ENCODE measurements around the gene PUM1.

PUM1 gene

DNA sequence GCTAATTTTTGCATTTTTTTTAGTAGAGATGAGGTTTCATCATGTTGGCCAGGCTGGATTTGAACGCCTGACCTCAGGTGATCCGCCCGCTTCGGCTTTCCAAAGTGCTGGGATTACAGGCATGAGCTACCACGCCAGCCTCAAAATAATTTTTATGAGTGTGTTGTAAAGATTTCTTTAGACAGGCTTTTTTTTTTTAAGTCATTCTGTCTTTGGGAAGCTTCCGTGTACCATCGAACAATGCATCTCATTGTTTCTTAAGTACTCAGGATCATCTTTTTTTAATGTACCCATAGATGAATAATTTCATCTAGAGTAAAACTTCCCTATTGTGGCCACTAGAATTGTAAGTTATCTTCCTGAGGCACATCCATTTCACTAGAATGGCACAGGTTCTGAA lies 137.3 kb downstream of the PUM1 start:
- H3K27me3 ChIP-seq (ENCODE audit: control insufficient read depth, insufficient read depth, low read length): no peaks in the 10 kb centered on the region
- no peaks in the 10 kb centered on the region for H3K9me3 ChIP-seq (ENCODE audit: control insufficient read depth, insufficient read depth, low read length)
- H3K4me3 ChIP-seq (ENCODE audit: low read depth, low read length): no peak overlapping the region
- no peak overlapping the region for H3K9ac ChIP-seq (ENCODE audit: low read depth, low read length)
- H3K4me1 ChIP-seq (ENCODE audit: control insufficient read depth, insufficient read depth, low read length): no peaks in the 10 kb centered on the region; the same call in 1 of the 2 replicates
- peaks cover 10% of the 10 kb centered on the region for H3K36me3 ChIP-seq (ENCODE audit: control insufficient read depth, insufficient read depth, low read length)
- no peak overlapping the region for H3K27ac ChIP-seq (ENCODE audit: low read depth, low read length)

DNA sequence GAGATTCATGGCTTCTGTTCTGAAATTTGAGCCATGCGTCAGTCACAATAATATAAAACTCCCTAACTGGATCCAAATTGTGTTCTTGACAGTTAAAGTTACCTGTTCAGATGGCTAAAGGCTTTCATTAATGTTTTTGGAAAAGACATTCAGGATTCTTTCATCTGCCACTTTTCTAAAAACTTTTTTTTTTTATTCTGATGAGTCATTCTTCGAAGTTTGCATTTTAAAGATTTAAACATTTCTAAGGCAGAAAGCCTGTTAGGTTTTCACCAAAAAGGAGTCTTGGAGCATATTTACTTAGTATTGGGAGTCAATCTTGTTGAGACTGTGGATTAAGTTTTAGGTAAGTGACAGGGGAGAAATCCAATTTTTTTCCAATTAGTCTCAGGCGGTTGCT lies 138.1 kb downstream of the PUM1 start:
- Histone ChIP-seq H3K27ac (ENCODE audit: low read depth, low read length) (no peak overlapping the region), H3K36me3 (ENCODE audit: control insufficient read depth, insufficient read depth, low read length) (peaks cover 4% of the 10 kb centered on the region; the same call in 1 of the 2 replicates), H3K9me3 (ENCODE audit: control insufficient read depth, insufficient read depth, low read length) (no peaks in the 10 kb centered on the region), H3K9ac (ENCODE audit: low read depth, low read length) (no peak overlapping the region), H3K4me3 (ENCODE audit: low read depth, low read length) (no peak overlapping the region), H3K4me1 (ENCODE audit: control insufficient read depth, insufficient read depth, low read length) (no peaks in the 10 kb centered on the region; the same call in 1 of the 2 replicates), H3K27me3 (ENCODE audit: control insufficient read depth, insufficient read depth, low read length) (no peaks in the 10 kb centered on the region)

DNA sequence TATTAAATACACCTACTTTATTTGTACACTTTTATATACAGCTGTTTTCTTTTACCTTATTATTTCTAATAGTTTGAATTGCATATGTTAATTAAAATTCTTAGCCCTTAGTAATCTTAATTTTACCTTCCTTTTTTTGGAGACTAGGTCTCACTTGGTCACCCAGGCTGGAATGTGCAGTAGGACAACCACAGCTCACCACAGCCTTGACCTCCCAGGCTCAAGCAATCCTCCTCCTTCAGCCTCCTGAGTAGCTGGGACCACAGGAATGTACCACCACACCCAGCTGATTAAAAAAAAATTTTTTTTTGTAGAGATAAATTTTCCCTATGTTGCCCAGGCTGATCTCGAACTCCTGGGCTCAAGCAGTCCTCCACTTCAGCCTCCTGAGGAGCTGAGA lies 141.9 kb downstream of the PUM1 start:
- Histone ChIP-seq H3K27me3 (ENCODE audit: control insufficient read depth, insufficient read depth, low read length) (no peaks in the 10 kb centered on the region), H3K9me3 (ENCODE audit: control insufficient read depth, insufficient read depth, low read length) (no peaks in the 10 kb centered on the region), H3K9ac (ENCODE audit: low read depth, low read length) (no peak overlapping the region), H3K4me3 (ENCODE audit: low read depth, low read length) (no peak overlapping the region), H3K36me3 (ENCODE audit: control insufficient read depth, insufficient read depth, low read length) (no peaks in the 10 kb centered on the region), H3K4me1 (ENCODE audit: control insufficient read depth, insufficient read depth, low read length) (no peaks in the 10 kb centered on the region; the same call in 1 of the 2 replicates), H3K27ac (ENCODE audit: low read depth, low read length) (no peak overlapping the region)

DNA sequence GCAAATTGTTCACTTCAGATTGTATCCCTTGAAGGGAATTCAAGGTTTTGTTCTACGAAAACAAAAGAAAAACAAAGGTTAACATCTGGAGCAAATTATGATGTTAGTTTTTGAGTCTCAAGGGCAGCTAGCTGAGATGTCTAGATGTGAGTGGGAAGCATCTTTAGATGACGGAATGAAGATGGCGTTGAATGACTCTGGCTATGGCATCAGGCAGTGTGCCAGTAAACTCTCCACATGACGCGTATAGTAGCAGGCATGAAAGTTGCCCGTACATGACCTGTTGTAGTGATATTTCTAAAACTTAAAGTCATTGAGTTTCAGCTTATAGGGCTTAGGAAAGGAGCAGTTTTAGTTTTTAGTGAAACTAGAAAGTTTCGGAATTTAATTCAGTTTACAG lies 144.7 kb downstream of the PUM1 start:
- no peak overlapping the region for H3K9ac ChIP-seq (ENCODE audit: low read depth, low read length)
- H3K27me3 ChIP-seq (ENCODE audit: control insufficient read depth, insufficient read depth, low read length): no peaks in the 10 kb centered on the region
- no peak overlapping the region for H3K27ac ChIP-seq (ENCODE audit: low read depth, low read length)
- H3K4me3 ChIP-seq (ENCODE audit: low read depth, low read length): no peak overlapping the region
- H3K9me3 ChIP-seq (ENCODE audit: control insufficient read depth, insufficient read depth, low read length): no peaks in the 10 kb centered on the region
- no peaks in the 10 kb centered on the region for H3K36me3 ChIP-seq (ENCODE audit: control insufficient read depth, insufficient read depth, low read length)
- no peaks in the 10 kb centered on the region; the same call in 1 of the 2 replicates for H3K4me1 ChIP-seq (ENCODE audit: control insufficient read depth, insufficient read depth, low read length)

DNA sequence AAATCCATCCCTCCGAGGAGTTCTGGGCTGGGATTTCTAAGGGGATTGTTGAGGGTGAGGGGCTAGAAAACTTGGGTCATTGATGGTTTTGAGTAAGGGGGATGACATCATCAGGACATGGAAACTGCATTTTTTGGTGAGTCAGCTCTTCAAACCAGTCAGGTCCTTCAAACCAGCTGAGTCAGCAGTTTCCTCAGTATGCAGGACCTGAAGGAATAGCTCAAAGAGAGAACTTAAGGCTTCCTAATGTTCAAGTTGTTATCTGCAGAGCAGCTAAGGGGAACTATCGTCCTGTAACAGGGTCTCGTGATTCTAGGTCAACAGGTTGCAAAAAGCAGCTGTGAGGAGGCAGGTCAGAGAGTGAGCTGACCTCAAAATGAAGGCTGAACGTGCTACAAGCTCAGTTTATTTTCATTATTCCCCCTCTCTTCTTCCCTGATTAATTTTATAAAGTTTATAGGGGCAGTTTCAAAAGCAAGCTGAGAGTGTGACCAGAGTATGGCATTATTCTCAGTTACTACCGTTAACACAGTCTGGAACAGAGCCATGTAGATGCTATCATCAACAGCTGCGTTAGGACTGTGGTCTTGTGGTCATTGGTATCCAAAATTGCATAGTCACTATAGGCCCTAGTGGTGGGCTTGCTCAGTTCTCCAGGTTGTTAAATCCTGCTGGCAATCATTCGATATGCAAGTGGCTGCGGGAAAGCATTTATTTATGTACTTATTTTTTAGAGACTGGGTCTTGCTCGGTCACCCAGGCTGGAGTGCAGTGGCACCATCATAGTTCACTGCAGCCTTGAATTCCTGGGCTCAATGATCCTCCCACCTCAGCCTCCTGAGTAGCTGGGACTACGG lies 146.3 kb downstream of the PUM1 start:
- H3K9ac ChIP-seq (ENCODE audit: low read depth, low read length): no peak overlapping the region
- H3K36me3 ChIP-seq (ENCODE audit: control insufficient read depth, insufficient read depth, low read length): no peaks in the 10 kb centered on the region
- no peaks in the 10 kb centered on the region; the same call in 1 of the 2 replicates for H3K4me1 ChIP-seq (ENCODE audit: control insufficient read depth, insufficient read depth, low read length)
- H3K27me3 ChIP-seq (ENCODE audit: control insufficient read depth, insufficient read depth, low read length): no peaks in the 10 kb centered on the region
- H3K4me3 ChIP-seq (ENCODE audit: low read depth, low read length): no peak overlapping the region
- H3K9me3 ChIP-seq (ENCODE audit: control insufficient read depth, insufficient read depth, low read length): no peaks in the 10 kb centered on the region
- no peak overlapping the region for H3K27ac ChIP-seq (ENCODE audit: low read depth, low read length)

DNA sequence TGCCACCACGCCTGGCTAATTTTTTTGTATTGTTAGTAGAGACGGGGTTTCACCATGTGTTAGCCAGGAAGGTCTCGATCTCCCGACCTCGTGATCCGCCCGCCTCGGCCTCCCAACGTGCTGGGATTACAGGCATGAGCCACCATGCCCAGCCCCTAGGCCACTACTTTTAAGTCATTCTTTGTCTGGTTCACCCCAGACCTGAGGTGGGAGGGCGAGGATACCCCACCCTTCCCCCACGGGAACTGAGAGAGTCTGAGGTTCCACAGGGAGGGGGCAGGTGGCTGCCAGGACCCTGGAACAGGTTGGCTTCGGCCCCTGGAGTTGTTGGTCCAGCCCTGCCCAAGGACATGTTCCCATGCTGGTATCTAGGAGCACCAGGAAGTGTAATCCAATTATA lies 149.2 kb downstream of the PUM1 start:
- Histone ChIP-seq H3K4me3 (ENCODE audit: low read depth, low read length) (no peak overlapping the region), H3K9ac (ENCODE audit: low read depth, low read length) (no peak overlapping the region), H3K36me3 (ENCODE audit: control insufficient read depth, insufficient read depth, low read length) (no peaks in the 10 kb centered on the region), H3K27ac (ENCODE audit: low read depth, low read length) (no peak overlapping the region), H3K27me3 (ENCODE audit: control insufficient read depth, insufficient read depth, low read length) (no peaks in the 10 kb centered on the region), H3K9me3 (ENCODE audit: control insufficient read depth, insufficient read depth, low read length) (no peaks in the 10 kb centered on the region), H3K4me1 (ENCODE audit: control insufficient read depth, insufficient read depth, low read length) (no peaks in the 10 kb centered on the region; the same call in 1 of the 2 replicates)

DNA sequence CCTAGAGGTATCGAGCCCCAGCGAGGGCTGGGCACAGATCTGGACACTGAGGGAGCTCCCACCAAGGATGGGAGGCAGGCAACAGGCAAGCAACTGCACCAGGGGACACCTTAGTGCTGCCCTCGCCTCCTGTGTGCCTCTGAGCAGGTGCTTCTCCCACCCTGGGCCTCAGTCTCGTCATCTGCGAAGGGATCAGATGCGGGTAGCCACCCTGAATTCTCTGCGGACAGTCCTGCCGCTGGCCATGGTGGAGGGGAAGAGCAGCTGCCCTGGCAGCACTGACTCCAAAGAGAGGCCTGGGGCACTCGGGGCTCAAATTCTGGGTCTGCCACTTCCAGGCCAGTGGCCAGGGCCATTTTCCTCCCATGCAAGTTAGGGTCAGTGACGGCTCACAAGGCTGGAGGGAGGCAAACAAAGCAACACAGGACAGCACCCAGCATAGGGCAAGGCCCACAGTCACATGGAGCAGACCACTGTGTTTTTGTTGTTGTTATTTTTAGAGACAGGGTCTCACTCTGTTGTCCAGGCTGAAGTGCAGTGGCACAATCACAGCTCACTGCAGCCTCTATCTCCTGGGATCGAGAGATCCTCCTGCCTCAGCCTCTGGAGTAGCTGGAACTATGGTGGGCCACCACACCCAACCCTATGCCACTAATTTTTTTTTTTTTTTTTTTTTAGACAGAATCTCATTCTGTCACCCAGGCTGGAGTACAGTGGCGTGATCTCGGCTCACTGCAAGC lies 149.9 kb downstream of the PUM1 start:
- Histone ChIP-seq H3K4me3 (ENCODE audit: low read depth, low read length) (no peak overlapping the region), H3K36me3 (ENCODE audit: control insufficient read depth, insufficient read depth, low read length) (no peaks in the 10 kb centered on the region), H3K9me3 (ENCODE audit: control insufficient read depth, insufficient read depth, low read length) (no peaks in the 10 kb centered on the region), H3K27me3 (ENCODE audit: control insufficient read depth, insufficient read depth, low read length) (no peaks in the 10 kb centered on the region), H3K9ac (ENCODE audit: low read depth, low read length) (no peak overlapping the region), H3K4me1 (ENCODE audit: control insufficient read depth, insufficient read depth, low read length) (peaks cover 3% of the 10 kb centered on the region), H3K27ac (ENCODE audit: low read depth, low read length) (no peak overlapping the region)

DNA sequence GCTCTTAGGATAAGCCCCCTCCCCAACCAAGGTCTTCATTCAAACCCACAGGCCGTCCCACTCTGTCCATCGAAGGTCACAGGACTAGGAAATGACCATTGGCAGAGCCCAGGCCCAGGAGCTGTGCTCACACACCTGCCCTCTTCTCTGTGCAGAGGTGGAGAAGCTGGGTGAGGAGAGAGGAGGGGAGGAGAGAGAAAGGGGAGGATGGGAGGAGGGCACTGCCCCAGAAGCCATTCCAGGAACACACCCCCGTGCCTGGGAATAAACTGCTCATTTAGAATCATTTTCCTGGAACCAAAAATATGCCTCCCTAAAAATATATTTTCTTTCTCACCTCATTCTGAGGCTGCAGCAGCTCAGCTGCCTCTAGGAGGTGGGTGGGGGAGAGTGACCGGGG lies 150.6 kb downstream of the PUM1 start:
- H3K4me3 ChIP-seq (ENCODE audit: low read depth, low read length): no peak overlapping the region
- peaks cover 3% of the 10 kb centered on the region for H3K4me1 ChIP-seq (ENCODE audit: control insufficient read depth, insufficient read depth, low read length)
- H3K9ac ChIP-seq (ENCODE audit: low read depth, low read length): no peak overlapping the region
- no peak overlapping the region for H3K27ac ChIP-seq (ENCODE audit: low read depth, low read length)
- H3K27me3 ChIP-seq (ENCODE audit: control insufficient read depth, insufficient read depth, low read length): no peaks in the 10 kb centered on the region
- no peaks in the 10 kb centered on the region for H3K36me3 ChIP-seq (ENCODE audit: control insufficient read depth, insufficient read depth, low read length)
- no peaks in the 10 kb centered on the region for H3K9me3 ChIP-seq (ENCODE audit: control insufficient read depth, insufficient read depth, low read length)

DNA sequence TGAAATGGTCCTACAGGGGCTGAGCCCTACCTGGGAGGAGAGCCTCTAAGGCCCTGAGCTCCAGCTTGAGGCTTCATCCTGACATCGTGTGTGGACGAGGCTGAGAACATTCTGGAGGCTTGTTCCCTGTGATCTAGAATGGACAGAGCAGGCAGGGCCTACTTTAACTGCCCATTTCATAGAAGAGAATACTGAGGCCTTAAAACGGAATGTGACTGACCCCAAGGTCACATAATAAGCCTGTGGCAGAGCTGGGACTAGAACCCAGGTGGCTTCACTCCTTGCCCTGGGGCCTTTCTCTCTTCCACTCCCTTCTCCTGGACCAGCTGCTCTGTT lies 151.0 kb downstream of the PUM1 start:
- peaks cover 6% of the 10 kb centered on the region for H3K4me1 ChIP-seq (ENCODE audit: control insufficient read depth, insufficient read depth, low read length)

DNA sequence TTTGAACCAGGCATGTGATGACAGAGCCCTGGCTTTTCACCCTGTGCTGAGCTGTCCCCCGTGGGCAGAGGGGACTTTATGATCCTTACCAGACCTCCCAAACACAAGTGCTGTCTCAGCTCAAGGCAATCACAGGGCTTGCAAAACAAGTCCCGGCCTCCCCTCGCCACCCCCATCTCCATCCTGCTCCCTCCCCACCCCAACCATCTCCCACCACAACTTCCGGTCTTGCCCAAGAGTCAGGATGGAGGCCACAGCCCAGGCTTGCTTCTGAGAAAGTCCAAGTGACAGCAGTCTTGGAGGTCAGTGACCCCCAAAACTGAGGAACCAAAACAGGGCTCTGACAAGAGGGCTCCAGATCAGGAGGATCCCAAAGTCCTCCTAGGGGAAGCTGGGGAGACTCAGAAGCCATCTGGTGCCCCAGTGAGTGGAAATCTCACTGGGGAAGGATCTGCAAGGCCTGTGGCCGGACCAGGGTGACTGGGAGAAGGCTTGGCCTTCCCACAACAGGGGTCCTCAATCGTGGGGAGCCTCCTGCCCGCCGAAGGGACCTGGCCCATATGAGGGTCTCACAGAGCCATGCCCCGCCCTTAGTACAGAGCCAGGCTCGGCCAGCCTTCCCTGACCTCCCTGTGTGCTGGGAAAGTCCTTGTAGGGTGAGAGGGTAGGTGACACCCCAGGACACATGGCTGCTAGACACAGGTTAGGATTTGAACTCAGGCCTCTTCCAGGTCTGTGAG lies 152.4 kb downstream of the PUM1 start:
- Histone ChIP-seq H3K9ac (ENCODE audit: low read depth, low read length) (no peak overlapping the region), H3K27me3 (ENCODE audit: control insufficient read depth, insufficient read depth, low read length) (peaks cover 8% of the 10 kb centered on the region), H3K9me3 (ENCODE audit: control insufficient read depth, insufficient read depth, low read length) (no peaks in the 10 kb centered on the region), H3K36me3 (ENCODE audit: control insufficient read depth, insufficient read depth, low read length) (no peaks in the 10 kb centered on the region), H3K4me3 (ENCODE audit: low read depth, low read length) (no peak overlapping the region), H3K27ac (ENCODE audit: low read depth, low read length) (no peak overlapping the region), H3K4me1 (ENCODE audit: control insufficient read depth, insufficient read depth, low read length) (peaks cover 13% of the 10 kb centered on the region)

More for the DNA sequence above, 151.0 kb downstream of the PUM1 start:
- H3K27me3 ChIP-seq (ENCODE audit: control insufficient read depth, insufficient read depth, low read length): 0 out of 2 replicates have a peak, but pooled peaks cover 1% of the 10 kb centered on the region
- no peak overlapping the region for H3K9ac ChIP-seq (ENCODE audit: low read depth, low read length)
- H3K4me3 ChIP-seq (ENCODE audit: low read depth, low read length): no peak overlapping the region
- no peaks in the 10 kb centered on the region for H3K9me3 ChIP-seq (ENCODE audit: control insufficient read depth, insufficient read depth, low read length)
- H3K27ac ChIP-seq (ENCODE audit: low read depth, low read length): no peak overlapping the region
- H3K36me3 ChIP-seq (ENCODE audit: control insufficient read depth, insufficient read depth, low read length): no peaks in the 10 kb centered on the region

Data from HUES48 (cell line).